CD4-positive, alpha-beta T cell treated with Interleukin-4 for 4 hours (primary cell): ENCODE measurements around the gene MLLT3.

Experiments used
- DNase-seq: peaks from one replicate; pipeline ENCODE4 v3.0.0-alpha.2; 2020

The MLLT3 gene

DNA sequence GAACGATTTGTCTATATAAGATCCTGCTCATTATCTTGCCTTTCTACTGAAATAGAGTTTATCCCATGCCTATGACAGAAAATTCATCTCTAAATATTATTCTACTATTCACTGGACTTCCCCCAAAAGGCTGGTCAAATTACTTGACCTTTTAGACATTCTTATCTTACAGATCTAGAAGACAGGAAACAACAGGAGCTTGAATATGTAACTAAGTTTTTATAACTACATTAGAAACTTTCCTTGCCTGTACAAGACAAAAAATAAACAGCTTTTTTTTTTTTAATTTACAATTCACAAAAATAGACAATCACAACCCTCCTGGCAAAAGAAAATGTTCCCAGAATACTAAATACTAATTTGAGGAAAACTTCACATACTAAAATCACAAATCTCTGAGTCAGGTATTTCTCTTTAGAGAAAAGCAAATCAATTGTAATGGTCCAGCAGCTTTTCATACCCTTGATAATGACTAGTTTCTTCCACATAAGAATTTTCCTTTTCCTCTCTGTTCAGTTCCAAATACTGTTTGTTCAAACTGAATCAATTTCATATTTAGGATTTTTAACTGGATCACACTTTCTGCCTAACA lies 68.6 kb downstream of the MLLT3 start:
- DNase-seq, result no peak

DNA sequence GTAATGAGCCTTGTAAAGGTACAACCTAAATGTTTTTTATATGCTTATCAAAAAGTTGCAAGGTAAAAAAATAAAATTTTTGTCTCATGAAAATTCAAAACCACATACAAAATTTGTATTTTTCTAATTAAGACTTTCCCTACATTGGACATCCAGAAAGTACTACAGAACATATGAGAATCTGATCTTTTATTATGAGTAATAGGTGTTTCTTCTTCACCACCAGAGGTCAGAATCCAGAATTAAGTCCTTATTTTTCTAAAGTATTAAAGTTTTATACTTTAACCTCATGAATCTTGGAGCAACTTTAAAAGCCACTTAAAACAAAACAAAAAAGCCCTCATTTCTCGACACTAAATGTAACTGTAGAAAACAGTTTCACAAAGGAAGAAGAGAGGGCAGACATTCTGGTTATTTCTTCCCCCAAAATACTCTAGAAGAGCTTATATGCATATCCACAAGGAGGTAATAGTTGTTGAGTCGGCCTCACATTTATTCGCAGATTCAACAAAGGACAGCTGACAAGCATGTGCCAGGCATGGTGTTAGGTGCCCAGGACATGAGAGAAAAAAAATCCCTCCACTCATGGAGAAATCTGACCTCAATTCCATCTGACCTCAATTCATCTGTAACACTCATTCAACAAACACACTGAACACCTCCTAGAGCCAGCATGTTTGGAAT lies 69.3 kb downstream of the MLLT3 start:
- no peak for DNase-seq

- no peak for DNase-seq
Measured at GRCh38 chr9:20551835-20552234, 70.5 kb downstream of the MLLT3 start.

- DNase-seq, result no peak
Measured at GRCh38 chr9:20551236-20551635, 71.1 kb downstream of the MLLT3 start.

DNA sequence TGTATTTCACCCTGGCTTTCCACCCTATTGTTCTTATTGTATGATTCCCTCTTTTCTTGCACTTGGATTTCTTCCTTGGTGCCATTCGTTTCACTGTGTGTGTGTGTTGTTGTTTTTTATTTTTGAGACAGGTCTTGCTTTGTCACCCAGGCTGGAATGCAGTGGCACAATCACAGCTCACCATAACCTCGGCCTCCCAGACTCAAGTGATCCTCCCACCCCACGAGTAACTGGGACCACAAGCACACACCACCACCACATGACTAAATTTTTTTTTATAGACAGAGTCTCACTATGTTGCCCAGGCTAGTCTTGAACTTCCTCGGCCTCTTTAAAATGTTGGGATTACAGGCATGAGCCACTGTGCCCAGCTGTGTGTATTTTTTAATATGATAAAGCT lies 72.0 kb downstream of the MLLT3 start:
- DNase-seq, result no peak

GRCh38 chr9:20549053-20549452 lies 73.2 kb downstream of the MLLT3 start:
- DNase-seq, result no peak

GRCh38 chr9:20545023-20545622 lies 77.2 kb downstream of the MLLT3 start:
- DNase-seq, result no peak

DNA sequence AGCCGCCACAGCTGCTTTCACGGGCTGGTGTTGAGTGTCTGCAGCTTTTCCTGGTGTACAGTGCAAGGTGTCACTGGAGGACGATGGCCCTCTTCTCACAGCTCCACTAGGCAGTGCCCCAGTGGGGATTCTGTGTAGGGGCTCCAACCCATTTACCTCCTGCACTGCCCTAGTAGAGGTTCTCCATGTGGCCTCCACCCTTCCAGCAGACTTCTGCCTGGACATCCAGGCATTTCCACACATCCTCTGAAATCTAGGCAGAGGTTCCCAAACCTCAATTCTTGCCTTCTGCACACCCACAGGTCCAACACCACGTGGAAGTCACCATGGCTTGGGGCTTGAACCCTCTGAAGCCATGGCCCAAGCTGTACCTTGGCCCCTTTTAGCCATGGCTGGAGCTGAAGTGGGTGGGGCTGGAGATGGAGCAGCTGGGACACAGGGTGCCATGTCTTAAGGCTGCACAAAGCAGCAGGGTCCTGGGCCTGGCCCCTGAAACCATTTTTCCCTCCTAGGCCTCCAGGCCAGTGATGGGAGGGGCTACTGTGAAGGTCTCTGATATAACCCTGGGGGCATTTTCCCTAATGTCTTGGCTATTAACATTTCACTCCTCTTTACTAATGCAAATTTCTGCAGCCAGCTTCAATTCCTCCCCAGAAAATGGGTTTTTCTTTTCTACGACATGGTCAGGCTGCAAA lies 82.0 kb downstream of the MLLT3 start:
- DNase-seq, result no peak

GRCh38 chr9:20538956-20539355 lies 83.3 kb downstream of the MLLT3 start:
- no peak for DNase-seq

GRCh38 chr9:20538092-20538491 lies 84.2 kb downstream of the MLLT3 start:
- DNase-seq, result no peak

DNA sequence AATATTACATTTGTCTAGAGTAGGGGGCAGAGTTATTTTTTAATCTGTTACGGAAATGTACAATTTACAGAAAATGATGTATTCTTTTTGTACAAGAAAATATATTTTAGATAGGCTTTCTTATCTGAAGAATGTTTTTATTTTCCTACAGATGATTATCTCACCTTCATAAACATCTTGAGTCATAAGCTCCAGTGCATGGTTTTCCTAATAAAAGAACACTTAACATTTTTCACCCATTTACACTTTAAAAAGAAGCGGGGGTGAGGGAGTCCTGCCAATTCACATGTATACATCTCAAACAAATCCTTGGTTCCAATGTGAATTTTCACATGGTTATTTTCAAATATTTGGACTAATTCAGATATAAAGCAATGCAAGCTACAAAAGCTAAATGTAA lies 85.0 kb downstream of the MLLT3 start:
- no peak for DNase-seq

- DNase-seq, result no peak
Measured at GRCh38 chr9:20532584-20532983, 89.7 kb downstream of the MLLT3 start.

DNA sequence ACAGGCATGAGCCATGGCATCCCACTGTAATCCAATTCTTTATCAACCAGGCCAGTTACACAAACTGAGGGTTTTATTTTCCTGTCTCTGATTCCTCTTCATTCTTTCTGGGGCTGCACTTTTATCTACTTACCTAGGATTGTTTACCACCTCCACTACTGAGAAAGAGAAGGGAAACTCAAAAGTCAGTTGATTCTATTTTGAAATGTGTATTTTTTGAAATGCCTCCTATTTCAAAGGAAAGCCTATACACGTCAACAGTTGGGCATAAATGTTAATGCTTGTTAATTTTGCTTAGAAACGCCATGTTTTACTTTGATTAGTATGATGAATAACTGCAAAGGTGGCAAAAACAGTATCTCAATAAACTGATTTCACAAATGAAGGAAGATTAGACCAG lies 92.5 kb downstream of the MLLT3 start:
- DNase-seq, result no peak

DNA sequence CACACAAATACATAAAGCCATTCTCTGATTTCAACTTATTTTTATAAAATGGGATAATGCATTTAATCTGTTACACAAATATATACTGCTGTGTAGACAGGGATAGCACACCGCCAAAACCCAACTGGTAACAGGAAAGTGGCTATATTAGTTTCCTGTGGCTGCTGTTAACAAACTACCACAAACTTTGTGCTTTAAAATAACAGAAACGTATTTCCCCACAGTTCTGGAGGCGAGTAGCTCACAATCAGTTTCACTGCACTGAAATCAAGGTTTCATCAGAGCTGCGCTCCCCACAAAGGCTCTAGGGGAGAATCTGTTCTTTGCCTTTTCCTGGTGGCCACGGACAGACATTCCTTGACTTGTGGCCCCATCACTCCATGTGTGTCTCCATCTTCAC lies 94.0 kb downstream of the MLLT3 start:
- DNase-seq, result no peak

GRCh38 chr9:20526500-20527319 lies 95.6 kb downstream of the MLLT3 start:
- DNase-seq, result peak; percentile 16

- DNase-seq, result no peak
Measured at GRCh38 chr9:20524776-20525175, 97.5 kb downstream of the MLLT3 start.

DNA sequence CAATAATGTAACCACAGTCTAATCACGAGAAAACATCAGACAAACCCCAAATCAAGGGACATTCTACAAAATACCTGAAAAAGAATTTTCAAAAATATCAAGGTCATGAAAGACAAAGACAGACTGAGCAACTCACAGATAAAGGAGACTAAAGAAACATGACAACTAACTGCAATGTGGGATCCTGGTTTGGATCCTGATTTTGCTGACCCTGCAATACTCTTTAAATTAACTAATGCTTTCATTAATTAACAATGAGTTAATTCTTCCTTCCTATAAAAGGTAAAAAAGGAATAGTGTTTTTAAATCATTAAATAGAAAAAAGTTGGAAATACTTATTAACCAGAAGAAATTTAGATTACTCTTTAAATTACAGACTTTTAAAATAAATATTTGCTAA lies 103.6 kb downstream of the MLLT3 start:
- DNase-seq, result no peak

- DNase-seq, result no peak
Measured at GRCh38 chr9:20513126-20513913, 109.0 kb downstream of the MLLT3 start.

- DNase-seq, result no peak
Measured at GRCh38 chr9:20512636-20513035, 109.7 kb downstream of the MLLT3 start.

DNA sequence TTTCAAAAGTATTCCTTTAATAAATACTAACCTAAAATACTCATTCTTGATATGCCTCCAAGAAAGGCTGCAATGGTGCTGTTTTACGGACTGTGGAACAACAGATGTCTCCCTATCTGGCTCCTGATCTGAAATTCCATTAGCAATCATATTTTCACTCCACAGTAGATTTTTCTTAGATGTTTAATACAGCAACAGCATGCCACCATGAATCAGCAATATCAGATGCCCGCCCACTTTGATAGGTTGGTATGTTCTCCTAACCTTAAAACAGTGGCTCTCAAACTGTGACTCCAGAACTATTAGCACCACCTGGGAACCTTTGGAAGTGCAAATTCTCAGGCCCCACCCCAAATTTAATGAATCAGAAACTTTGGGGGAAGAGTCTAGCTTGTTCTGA lies 110.2 kb downstream of the MLLT3 start:
- no peak for DNase-seq

DNA sequence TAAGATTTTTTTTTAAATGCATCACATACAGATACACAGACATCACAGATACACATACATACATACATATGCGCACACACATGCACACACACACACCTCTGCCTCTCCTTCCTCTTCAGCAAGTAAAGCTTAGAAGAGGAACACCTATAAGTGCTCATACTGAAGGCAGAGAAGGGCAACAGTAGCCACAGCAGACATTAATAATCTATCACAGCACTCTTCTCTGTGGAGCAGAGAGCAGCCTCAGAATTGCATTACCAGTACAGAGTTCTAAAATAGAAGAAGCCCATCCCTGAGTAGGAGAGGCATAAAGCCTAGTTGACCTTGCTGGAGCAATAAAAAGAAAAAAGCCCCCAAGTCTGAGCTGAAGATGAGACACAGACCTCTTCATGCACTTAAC lies 110.6 kb downstream of the MLLT3 start:
- DNase-seq, result no peak

GRCh38 chr9:20509466-20509865 lies 112.8 kb downstream of the MLLT3 start:
- DNase-seq, result no peak
